Loucy (cell line): Measurements from ENCODE around the gene TMEM178B.

Experiments used
- CTCF ChIP-seq: fragments of 200-600 bp; sonication (generic); conservative IDR thresholded peaks from 2 replicates; pipeline ENCODE4 v1.5.1; 2014; ENCODE audit warnings: mild to moderate bottlenecking, antibody characterized with exemption, low read length
- EZH2phosphoT487 ChIP-seq: fragments of 200-600 bp; IDR thresholded peaks from 2 replicates; pipeline ENCODE4 v1.6.1; 2018; ENCODE audit warnings: antibody characterized with exemption, mild to moderate bottlenecking, moderate library complexity, borderline replicate concordance

- TF ChIP-seq CTCF = no peak
- no peak for TF ChIP-seq EZH2phosphoT487
Observed at GRCh38 chr7:141234335-141235105, 160.7 kb downstream of the TMEM178B start.
